ENCODE measurements around the gene RBFOX1.

The RBFOX1 gene

DNA sequence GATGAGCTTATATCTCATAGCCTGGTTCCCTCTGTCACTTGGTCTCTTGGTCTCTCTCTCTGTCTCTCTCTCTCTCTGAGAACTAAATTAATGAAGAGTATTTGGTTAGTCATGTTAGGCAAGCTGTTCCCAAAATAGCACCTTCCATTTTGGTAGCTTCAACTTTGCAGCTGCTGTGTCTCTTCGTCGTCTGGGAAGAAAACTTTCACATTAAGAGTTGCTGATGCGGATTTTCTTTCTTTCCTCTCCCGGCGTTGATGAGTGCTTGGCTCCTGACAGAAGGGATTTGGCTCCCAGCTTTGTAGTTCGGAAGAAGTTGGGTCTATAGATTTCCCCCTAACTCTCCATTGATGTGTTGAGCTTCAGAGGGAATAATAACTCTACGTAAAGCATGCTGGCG, at the start of gene RBFOX1:
Gene RBFOX1, plus strand, starts transcription at position 235 of the 400 bp plus-strand sequence.
- no peak for DNase-seq (ENCODE audit: low spot score)

DNA sequence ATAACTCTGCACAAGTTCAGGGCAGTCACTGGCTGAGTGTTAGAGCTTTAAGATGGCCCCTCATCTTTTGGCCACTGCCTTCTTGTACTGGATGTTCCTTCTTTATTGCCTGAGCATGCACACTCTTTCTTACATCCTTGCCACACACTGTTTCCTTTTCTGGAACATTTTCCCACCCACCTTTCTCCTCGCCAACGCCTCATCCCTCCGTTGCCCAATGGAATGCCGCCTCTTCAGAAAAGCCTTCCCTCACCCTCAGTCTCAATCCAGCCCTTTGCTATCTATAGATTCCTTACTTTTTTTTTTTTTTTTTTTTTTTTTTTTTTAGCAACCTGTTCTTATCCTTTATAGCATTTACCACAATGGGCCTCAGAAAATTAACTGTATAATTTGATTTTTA, 47.9 kb upstream of the RBFOX1 start:
- no peak for DNase-seq (ENCODE audit: low spot score)

DNA sequence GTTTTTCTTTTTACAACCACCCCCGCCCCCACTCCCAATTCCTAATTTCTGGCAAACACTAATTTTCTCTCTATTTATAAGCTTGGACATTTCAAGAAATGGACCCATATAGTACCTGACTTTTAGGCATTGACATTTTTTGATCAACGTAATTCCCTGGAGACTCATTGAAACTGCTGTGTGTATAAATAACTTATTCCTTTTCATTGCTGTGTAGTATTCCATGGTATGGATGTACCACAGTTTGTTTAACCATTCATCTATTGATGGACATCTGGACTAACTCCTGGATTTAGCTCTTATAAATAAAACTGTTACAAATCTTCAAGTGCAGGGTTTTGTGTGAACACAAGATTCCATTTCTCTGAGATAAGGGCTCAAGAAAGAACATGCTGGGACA, 47.1 kb upstream of the RBFOX1 start:
- DNase-seq (ENCODE audit: low spot score), result no peak

DNA sequence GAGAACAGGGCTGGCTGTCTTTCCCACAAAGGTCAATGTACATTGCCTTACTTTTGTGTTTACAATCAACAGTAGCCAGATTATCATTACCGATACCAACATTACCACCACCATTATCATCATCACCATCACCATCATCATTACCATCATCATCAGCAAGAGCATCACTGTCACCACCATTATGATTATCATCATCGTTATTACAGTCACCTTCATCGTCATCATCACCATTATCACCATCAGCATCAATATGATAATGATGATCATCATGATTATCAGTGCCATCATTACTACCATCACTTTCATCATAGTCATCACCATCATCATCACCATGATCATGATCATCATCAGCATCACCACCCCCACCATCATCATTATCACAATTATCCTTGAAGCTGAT, 43.3 kb upstream of the RBFOX1 start:
- no peak for DNase-seq (ENCODE audit: low spot score)

DNA sequence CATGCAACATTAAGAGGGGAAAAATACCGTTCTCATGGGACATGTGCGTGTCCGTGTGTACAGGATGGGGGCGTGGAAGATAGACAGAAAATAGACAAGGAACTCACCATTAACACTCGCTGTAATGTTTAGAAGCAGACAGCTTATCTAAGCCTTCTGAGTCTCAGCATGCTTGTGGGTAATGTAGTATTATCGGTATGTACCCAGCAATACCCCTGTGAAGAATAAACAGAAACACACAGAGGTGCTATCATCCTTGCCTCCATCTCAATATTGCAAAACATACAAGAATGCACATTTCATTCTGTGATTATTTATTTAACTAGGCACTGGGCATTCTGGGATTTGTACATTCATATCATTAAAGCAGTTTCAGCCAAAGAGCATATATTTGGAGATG, 42.0 kb upstream of the RBFOX1 start:
- no peak for DNase-seq (ENCODE audit: low spot score)

DNA sequence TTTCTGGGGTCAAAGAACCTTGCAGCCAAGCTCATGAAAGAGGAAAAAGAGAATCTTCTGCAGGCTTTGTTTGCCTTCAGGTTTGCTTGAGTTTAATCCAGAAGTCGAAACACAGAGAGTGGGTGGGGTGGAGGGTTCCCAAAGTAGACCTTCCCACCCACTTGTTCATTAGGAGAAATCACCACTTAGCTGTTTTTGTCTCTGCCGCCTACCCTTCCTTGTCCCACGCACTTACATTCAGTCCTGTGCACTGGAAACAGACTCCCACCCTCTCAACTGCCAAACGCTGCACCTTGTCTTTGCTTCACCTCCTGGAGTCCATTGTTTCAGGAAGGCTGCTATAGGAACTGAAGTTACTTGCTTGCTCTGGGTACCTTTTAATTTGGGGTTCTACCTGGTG, 38.6 kb upstream of the RBFOX1 start:
- DNase-seq (ENCODE audit: low spot score), result no peak

DNA sequence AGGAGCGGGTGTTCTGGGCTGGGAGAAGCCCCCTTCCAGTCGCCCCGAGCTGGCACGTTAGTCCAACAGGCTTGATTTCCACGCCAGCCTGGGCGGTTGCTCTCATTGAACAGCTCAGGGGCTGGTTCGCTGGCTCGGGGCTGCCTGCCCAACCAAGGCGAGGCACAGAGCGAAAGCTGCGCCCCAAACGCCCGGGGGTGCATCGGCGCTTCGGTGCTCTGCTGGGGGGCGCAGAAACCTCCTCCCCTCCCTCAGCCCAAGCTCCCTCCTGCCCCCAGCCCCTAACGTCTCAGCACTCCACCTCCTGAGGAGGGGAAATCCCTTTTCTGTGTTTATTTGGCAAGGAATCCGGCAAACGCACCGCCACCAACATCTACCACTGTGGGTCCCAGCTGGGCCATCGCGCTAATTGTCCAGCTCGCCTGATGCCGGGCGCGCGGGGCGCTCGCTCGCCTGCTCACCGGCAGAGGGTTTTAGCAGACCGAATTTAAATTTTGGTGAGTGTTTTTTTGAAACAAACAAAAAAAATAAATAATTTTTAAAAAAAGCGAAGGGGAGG, 29.5 kb upstream of the RBFOX1 start:
- no peak for DNase-seq (ENCODE audit: low spot score)

DNA sequence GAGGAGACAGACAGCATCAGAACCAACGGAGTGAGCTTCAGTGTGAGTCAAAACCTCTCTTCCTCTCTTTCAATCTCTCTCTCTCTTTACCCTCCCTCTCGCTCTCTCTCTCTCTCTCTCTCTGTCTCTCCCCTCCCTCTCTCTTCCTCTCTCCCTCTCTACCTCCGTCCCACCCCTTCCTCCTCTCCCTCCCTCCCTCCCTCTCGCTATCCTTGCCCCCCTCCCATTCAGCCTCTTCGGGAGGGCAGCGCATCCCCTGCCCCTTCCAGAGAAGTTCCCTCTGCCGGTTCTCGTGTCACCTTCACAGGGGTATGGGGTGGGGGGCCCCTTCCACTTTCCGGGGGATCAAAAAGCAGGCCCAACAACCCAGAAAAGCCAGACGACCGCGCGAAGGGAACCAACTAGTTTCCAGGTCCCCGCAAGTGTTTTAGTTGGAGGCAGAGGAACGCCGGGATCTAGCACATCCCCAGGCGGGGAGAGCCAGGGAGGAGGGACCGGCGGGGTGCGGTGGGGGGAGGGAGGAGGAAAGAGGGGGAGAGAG, 28.9 kb upstream of the RBFOX1 start:
- no peak for DNase-seq (ENCODE audit: low spot score)

DNA sequence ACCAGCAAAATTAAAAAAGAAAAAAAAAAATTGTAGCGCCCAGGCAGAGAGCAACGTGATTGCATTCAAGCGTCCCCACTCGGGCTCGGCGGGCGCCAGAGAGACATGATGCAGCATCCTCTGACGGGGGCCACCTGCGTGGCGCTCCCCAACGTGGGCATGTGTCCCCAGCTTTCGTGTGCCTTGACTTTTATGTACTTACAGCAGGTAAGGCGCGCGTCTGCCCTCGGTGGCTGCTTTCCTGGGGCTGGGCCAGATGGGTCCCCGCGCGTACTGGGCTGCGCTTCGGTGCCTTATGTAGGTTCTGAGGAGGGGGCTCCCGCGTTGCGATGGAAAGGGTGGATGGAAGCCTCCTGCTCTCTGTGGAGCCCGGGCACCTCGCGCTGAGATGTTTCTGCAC, 28.4 kb upstream of the RBFOX1 start:
- DNase-seq (ENCODE audit: low spot score), result no peak

DNA sequence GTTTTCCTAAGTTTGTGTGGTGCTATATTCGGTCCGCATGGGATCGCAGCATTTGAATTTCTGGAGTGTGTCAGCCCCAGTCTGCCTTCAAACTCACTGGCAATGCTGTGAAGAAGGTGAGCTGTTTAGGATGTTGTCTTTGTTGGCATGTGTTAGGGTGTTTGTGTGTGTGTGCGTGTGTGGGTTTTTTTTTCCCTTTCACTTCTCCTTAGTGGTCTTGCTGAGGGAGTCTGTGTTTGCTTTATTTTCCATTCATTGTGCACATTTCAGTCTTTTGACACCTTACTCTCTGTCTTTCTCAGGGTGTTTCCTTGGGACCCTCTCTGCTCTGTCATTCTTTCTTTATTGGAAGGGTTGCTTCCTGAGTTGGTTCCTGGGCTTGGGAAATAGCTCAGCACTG, 27.7 kb upstream of the RBFOX1 start:
- DNase-seq (ENCODE audit: low spot score), result no peak

DNA sequence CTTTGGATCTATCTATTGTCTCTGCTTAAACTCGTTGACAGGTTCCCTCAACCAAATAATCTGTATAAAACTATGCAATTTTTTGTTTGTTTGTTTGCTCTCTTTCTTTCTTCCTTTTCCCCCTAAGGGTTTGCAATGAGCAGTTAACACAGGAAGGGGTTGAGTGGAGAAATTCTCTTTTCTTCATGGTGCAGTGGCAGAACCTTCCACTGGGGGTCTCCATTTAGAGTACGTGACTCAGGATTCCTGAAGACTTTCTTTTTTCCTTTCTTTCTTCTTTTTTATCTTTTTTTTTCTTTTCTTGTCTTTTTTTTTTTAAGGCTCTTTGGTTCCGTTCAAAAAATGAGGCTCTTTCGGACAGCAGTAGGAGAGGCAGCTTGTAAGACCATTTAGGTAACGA, 19.5 kb upstream of the RBFOX1 start:
- no peak for DNase-seq (ENCODE audit: low spot score)

DNA sequence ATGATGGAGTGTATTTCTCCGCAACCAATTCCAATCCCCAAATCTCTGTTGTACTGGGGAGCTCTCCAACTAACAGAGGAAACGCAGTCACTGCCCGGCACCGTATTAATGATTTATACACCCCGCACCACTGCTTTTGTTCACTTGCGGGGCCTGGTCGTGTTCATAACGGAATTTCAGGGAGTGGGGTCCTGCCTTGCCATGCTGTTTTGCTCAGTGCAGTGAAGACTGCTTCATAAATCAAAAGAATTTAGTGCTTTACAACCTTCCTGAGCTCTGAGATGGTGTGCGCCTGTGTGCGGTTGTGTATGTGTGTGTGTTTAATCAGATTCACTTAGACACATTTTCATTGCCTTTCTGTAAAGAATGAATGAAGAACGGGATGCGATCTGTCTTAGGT, 18.5 kb upstream of the RBFOX1 start:
- no peak for DNase-seq (ENCODE audit: low spot score)

DNA sequence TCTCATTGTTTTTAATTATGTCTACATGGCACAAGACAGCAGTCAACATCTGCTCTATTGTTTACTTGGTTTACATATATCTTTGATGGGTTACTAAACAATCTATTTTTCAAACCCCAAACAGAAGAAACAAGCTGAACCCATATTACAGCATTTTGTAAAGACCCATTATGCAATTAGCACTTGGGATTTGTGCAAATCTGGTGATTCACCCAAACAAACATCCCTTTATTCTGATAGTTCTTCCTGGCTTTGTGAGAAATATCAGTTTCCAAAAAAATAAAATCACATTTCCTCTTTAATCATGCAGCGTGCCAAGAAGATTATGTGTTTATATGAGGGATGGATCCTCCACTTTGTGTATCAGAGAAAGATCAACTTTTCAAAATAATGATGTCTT, 16.8 kb upstream of the RBFOX1 start:
- DNase-seq (ENCODE audit: low spot score), result no peak

DNA sequence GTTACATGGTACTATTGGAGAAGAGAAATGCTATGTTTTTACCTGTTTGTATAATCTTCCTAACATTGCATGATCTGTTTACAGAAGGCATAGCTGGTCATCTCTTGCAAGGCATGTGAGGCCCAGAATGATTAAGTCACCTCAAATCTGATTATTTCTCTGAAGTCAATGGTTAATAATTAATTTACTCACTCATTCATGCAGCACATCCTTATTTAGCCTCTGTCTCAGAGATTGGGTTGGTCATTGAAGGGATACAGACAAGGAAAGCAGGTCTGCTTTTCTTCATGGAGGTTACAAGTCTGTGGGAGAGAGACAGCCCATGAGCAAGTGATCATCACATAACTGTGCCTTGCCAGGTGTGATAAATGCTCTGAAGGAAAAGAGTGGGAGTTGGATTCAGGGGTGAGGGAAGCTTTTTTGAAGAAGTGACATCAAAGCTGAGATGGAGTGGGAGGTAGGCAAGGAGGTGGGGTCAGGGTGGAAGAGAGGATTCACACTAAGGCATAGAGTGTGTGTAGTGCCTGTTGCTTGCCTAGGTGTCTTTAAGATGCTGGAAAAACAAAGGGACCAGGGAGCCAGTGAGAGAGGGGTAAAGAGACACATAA, 16.3 kb upstream of the RBFOX1 start:
- no peak for DNase-seq (ENCODE audit: low spot score)

DNA sequence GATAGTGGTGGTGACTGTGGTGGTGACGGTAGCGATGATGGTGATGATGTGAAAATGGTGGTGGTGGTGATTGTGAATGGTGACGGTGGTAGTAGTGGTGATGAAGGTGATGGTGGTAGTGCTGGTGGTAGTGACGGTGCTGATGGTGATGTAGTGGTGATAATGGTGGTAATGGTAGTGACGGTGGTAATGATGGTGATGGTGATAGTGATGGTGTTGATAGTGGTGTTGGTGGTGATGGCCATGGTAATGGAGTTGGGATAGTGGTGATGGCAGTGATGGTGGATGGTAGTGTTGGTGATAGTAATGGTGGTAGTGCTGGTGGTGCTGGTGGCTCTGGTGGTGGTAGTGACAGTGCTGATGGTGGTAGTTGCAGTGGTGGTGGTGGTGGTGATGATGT, 14.7 kb upstream of the RBFOX1 start:
- no peak for DNase-seq (ENCODE audit: low spot score)

DNA sequence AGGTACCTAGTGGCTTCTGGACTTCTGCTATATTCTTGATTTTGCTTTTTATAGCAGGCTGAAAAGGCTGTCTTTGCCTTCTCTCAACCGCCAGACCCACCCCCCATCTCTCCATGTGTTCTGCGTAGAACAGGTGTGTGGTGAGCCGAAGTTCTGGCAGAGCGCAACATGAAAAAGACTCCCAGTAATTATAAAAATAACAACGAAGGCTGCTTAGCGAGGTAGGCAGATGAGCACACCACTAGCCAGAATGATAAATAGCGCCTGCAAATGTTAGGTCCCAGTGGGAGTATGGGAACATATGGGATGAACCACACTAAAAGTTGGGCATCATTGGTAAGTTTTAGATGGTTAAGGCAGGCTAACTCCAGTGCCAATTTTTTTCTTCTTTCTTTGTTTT, 14.0 kb upstream of the RBFOX1 start:
- no peak for DNase-seq (ENCODE audit: low spot score)

DNA sequence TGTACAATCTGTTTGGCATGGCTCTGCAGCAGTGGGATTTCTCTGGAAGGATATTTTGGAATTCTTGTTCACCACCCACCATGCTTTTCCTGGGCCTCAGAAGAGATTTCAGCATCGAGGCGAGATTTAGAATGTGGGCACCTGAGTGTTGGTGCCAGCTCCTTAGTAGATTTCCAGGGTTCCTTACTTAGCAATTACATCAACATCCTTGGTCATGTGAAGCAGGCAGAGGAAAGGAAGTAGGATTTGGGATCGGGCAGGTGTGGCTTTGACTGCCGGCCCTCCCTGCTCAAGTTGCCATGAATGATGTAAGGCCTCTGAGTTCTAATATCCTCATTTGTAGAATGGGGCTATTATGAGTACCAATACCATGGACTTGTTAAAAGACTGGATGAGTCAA, 13.1 kb upstream of the RBFOX1 start:
- no peak for DNase-seq (ENCODE audit: low spot score)

DNA sequence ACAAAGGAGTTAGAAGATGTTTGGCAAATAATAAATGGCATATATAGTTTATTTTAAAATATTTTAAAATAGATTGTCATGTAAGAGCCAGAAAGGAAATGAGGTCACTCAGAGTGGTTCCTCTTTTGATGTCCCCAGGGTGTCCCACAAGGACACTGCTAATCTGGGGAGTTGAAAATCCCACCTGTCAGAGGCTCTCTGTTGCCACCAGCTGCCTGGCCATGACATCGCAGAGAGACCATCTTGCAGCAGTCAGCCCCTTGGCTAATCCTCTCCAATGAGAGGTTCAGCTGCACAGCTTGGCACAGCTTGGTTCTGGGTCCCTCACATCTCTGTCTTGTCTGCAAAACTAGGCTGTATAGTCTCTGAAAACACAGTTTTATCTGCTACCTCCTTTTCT, 11.0 kb upstream of the RBFOX1 start:
- no peak for DNase-seq (ENCODE audit: low spot score)

DNA sequence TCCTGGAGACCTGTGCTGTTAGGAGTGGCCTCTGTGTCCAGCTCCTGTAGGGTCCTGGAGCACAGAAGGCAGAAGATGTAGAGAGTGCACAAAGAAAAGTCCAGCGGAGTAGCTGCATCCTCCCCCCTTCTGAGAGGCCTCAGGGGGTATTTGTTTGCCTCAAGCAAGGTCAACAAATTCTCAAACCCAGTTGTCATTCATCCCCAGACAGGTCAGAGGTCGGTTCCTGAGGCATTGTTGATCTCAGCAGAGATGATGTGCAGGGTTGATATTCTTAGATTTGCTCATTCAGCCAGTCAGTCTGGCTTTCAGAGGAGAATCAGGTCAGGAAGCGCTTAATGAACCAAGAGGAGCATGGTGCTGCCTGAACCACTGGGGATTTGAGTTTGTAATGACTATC, 8.3 kb upstream of the RBFOX1 start:
- no peak for DNase-seq (ENCODE audit: low spot score)

DNA sequence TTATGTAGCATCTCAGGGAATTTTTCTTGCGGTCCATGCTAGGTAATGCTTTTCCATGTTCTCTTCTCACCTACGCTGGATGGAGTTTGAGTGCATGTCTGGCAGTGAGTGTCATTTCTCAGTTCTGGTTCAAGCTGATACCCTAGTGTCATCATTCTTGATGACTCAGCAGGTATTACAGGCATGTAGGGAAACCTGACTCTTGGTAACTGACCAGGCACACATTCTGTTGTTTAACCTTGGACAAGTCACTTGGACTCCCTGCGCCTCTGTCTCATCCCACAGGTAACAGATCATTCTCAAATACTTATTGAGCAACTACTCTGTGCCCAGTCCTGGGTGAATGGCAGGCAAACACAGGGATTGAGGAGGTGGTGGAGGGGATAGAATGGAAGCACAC, 6.8 kb upstream of the RBFOX1 start:
- no peak for DNase-seq (ENCODE audit: low spot score)

DNA sequence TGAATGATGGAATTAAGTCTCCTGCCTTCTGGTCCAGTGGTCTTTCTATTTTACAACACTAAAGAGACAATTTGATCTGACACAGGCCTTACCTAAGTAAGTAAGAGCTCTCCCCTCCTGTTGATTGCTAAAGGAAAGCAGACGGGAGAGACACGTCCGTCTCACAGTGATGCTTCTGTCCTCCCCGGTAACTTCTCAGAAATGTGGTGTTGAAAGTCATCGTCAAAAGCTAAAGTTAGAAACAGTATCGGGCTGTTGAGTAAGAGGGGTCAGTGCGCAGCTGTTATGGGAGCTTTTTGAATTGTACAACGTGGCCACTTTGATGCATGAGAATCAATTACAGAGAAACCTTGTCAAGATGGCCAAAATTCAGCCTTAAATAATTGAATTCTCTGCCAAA, 1.9 kb upstream of the RBFOX1 start:
- no peak for DNase-seq (ENCODE audit: low spot score)

DNA sequence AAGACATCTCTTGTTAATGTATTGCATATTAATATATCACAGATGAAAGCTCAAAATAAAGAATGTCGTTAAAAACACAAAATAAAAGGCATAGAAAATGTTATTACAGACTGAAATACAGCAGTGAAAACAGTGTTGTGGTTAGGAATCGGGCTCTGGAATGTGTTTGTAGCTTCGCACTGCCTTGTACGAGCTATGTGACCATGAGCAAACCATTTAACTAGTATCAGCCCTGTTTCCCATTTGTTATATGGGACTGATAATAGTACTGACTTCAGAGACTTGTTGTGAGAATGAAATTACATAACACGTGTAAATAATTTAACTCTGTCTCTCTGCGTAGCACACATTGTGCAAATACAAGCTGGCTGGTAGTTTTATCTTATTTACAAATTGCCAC, 648 bp upstream of the RBFOX1 start:
- no peak for DNase-seq (ENCODE audit: low spot score)

DNA sequence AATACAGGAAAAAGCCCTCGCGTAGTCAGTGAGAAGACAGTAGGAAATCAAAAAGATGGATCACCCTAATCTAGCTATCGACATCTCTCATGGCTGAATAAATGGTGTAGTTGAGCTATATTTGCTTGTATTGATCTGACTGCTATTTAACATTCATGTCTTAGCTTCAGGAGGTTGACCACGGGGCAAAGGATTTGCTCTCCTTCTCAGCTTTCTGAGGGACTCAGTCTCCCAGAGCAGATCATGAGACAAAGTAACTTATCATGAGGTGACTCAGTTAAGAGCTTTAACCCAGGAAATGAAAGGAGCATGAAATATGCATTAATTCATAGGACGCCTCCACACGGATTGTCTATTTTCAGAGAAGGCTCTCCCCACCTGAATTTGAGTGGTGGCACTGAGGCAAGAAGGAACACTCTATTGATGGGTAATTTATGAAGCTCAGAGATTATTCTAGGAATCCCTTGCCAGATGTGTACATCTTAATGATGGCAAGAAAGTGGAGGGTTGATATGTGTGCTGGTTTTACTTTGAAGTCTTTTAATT, 608 bp downstream of the RBFOX1 start:
- DNase-seq (ENCODE audit: low spot score), result no peak
